NT2/D1 (cell line): ENCODE measurements around the gene RBMS3.

ENCODE experiments used
- YY1 ChIP-seq: IDR thresholded peaks from 2 replicates; pipeline ENCODE4 v1.6.1; 2011; ENCODE audit not compliant: insufficient read length, insufficient read depth
- ZNF274 ChIP-seq: IDR thresholded peaks from 2 replicates; pipeline ENCODE4 v1.6.1; 2011; ENCODE audit warnings: mild to moderate bottlenecking, low read depth, low read length

DNA sequence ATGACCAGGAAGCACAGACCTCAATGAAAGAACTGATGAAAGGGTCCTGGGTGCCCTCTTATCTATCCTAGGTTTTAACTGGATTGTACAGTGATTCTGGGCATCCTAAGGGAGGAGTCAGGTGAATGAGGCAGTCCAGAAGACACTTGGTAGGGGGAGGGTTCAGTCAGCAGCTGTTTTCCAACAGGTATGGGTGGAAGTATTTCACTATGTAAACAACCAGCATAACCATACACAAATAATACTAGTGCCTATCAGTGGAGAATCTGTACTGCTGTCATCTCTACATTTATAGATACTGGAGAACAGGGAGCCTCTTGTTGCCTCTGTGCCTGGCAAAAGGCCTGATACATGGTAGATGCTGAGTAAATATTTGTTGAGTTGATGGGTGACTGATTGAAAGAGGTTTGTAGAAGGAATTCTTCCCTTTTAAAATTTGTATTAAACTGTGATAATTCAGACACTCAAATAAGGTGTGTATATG, 328.5 kb downstream of the RBMS3 start:
- TF ChIP-seq ZNF274 (no peak), YY1 (no peak)
